HG03159 (cell line): ENCODE measurements around the gene CPNE8.

Experiments used
- ATAC-seq: cut with Tn5 transposase; IDR thresholded peaks from one replicate; pipeline ENCODE4 v1.9.1; 2021; ENCODE audit warnings: mild to moderate bottlenecking, moderate library complexity; ENCODE audit not compliant: unreplicated experiment

Gene CPNE8

GRCh38 chr12:38838056-38838850 lies 67.1 kb downstream of the CPNE8 start:
- no peak for ATAC-seq

GRCh38 chr12:38831715-38832114 lies 73.7 kb downstream of the CPNE8 start:
- ATAC-seq: no peak

- no peak for ATAC-seq
These were observed 80.4 kb downstream of the CPNE8 start for GRCh38 chr12:38825006-38825405.

- ATAC-seq: no peak
These were observed 81.7 kb downstream of the CPNE8 start for GRCh38 chr12:38823738-38824137.

- no peak for ATAC-seq
These were observed 82.1 kb downstream of the CPNE8 start for GRCh38 chr12:38823314-38823713.

GRCh38 chr12:38817942-38818341 lies 87.4 kb downstream of the CPNE8 start:
- ATAC-seq: no peak

- ATAC-seq: no peak
These were observed 91.5 kb downstream of the CPNE8 start for GRCh38 chr12:38813923-38814322.

GRCh38 chr12:38811814-38812356 lies 93.5 kb downstream of the CPNE8 start:
- no peak for ATAC-seq

GRCh38 chr12:38809832-38810231 lies 95.6 kb downstream of the CPNE8 start:
- no peak for ATAC-seq

GRCh38 chr12:38788106-38788505 lies 117.3 kb downstream of the CPNE8 start:
- ATAC-seq: no peak

GRCh38 chr12:38785381-38785780 lies 120.0 kb downstream of the CPNE8 start:
- no peak for ATAC-seq

- no peak for ATAC-seq
These were observed 122.1 kb downstream of the CPNE8 start for GRCh38 chr12:38783304-38783703.

- peak; percentile 59 for ATAC-seq
These were observed 123.0 kb downstream of the CPNE8 start for GRCh38 chr12:38782359-38782758.

GRCh38 chr12:38776647-38777046 lies 128.7 kb downstream of the CPNE8 start:
- no peak for ATAC-seq

- peak; percentile 95 for ATAC-seq
These were observed 129.9 kb downstream of the CPNE8 start for GRCh38 chr12:38775457-38775856.

GRCh38 chr12:38772437-38772836 lies 133.0 kb downstream of the CPNE8 start:
- ATAC-seq: no peak

- ATAC-seq: peak; percentile 74
These were observed 133.5 kb downstream of the CPNE8 start for GRCh38 chr12:38771871-38772270.

- ATAC-seq: no peak
These were observed 143.6 kb downstream of the CPNE8 start for GRCh38 chr12:38761636-38762342.

- ATAC-seq: no peak
These were observed 144.3 kb downstream of the CPNE8 start for GRCh38 chr12:38761111-38761510.

GRCh38 chr12:38759621-38760020 lies 145.8 kb downstream of the CPNE8 start:
- no peak for ATAC-seq

- ATAC-seq: no peak
These were observed 158.6 kb downstream of the CPNE8 start for GRCh38 chr12:38746744-38747143.

- no peak for ATAC-seq
These were observed 159.8 kb downstream of the CPNE8 start for GRCh38 chr12:38745601-38746000.
